Inflammatory macrophage (primary cell): ENCODE measurements around the gene TM2D3.

ENCODE experiments used
- DNase-seq, 2 donors: peaks; one replicate each; pipeline ENCODE4 v3.0.0-alpha.2; 2020 to 2022

The TM2D3 gene

GRCh38 chr15:101620671-101621070 lies 31.5 kb downstream of the TM2D3 start:
- no peak for DNase-seq

GRCh38 chr15:101619615-101619865 lies 32.6 kb downstream of the TM2D3 start:
- DNase-seq = no peak

GRCh38 chr15:101618851-101619614 lies 33.1 kb downstream of the TM2D3 start:
- DNase-seq = no peak

- DNase-seq = no peak
These were observed 34.1 kb downstream of the TM2D3 start for GRCh38 chr15:101618076-101618475.

GRCh38 chr15:101617390-101617965 lies 34.7 kb downstream of the TM2D3 start:
- DNase-seq = no peak

- DNase-seq = no peak
These were observed 36.0 kb downstream of the TM2D3 start for GRCh38 chr15:101615986-101616848.

- no peak for DNase-seq
These were observed 36.7 kb downstream of the TM2D3 start for GRCh38 chr15:101615414-101615985.

- no peak for DNase-seq
These were observed 37.4 kb downstream of the TM2D3 start for GRCh38 chr15:101614761-101615160.

- no peak for DNase-seq
These were observed 38.1 kb downstream of the TM2D3 start for GRCh38 chr15:101614001-101614585.

- no peak for DNase-seq
These were observed 38.8 kb downstream of the TM2D3 start for GRCh38 chr15:101613130-101614000.

- DNase-seq = no peak
These were observed 39.5 kb downstream of the TM2D3 start for GRCh38 chr15:101612676-101613075.

- DNase-seq = no peak
These were observed 40.4 kb downstream of the TM2D3 start for GRCh38 chr15:101611580-101612299.

GRCh38 chr15:101611007-101611406 lies 41.2 kb downstream of the TM2D3 start:
- no peak for DNase-seq

GRCh38 chr15:101610611-101611000 lies 41.6 kb downstream of the TM2D3 start:
- no peak for DNase-seq

GRCh38 chr15:101609742-101610610 lies 42.2 kb downstream of the TM2D3 start:
- DNase-seq = no peak

GRCh38 chr15:101608201-101608600 lies 44.0 kb downstream of the TM2D3 start:
- no peak for DNase-seq

- no peak for DNase-seq
These were observed 45.1 kb downstream of the TM2D3 start for GRCh38 chr15:101607108-101607507.

GRCh38 chr15:101604124-101604874 lies 47.9 kb downstream of the TM2D3 start:
- DNase-seq = no peak

- DNase-seq = no peak
These were observed 49.4 kb downstream of the TM2D3 start for GRCh38 chr15:101602801-101603200.

GRCh38 chr15:101600035-101600434 lies 52.1 kb downstream of the TM2D3 start:
- no peak for DNase-seq
